Measurements from ENCODE around the gene CD58.
A peak's percentile ranks its signal among the peaks of the same experiment; 100 is the strongest.

CD58 gene

GRCh38 chr1:116511459-116512019 lies 59.3 kb downstream of the CD58 start:
- peaks cover 4% of the 10 kb centered on the region for H3K9me3 Mint-ChIP-seq
- H3K36me3 Mint-ChIP-seq: peaks cover 28% of the 10 kb centered on the region
- DNase-seq: no peak
- CTCF ChIA-PET: interaction anchor here (1.0 kb wide), 1 partner anchor 26 kb away, joined by 4 read pairs; no protein-coding TSS in a partner anchor
- peaks cover 80% of the 10 kb centered on the region for H3K4me1 Mint-ChIP-seq
- no peaks in the 10 kb centered on the region for H3K27me3 Mint-ChIP-seq
- H3K4me3 Mint-ChIP-seq: no peak overlapping the region
- no peak overlapping the region for H3K27ac Mint-ChIP-seq

GRCh38 chr1:116510361-116510760 lies 60.5 kb downstream of the CD58 start:
- Mint-ChIP-seq H3K36me3 (peaks cover 27% of the 10 kb centered on the region), H3K27me3 (no peaks in the 10 kb centered on the region), H3K4me1 (peaks cover 79% of the 10 kb centered on the region), H3K9me3 (peaks cover 4% of the 10 kb centered on the region), H3K27ac (no peak overlapping the region), H3K4me3 (no peak overlapping the region)
- CTCF ChIA-PET: no interaction called here
- no peak for DNase-seq

GRCh38 chr1:116508984-116509980 lies 61.5 kb downstream of the CD58 start:
- Mint-ChIP-seq H3K27me3 (no peaks in the 10 kb centered on the region), H3K36me3 (peaks cover 24% of the 10 kb centered on the region), H3K9me3 (peaks cover 4% of the 10 kb centered on the region), H3K4me3 (no peak overlapping the region), H3K27ac (peak overlapping the region; percentile 15), H3K4me1 (peaks cover 80% of the 10 kb centered on the region)
- no peak for DNase-seq
- CTCF ChIA-PET: interaction anchor here (0.6 to 1.0 kb wide), 2 partner anchors 10 to 370 kb away, joined by 3 read pairs; no protein-coding TSS in a partner anchor

GRCh38 chr1:116508085-116508983 lies 62.5 kb downstream of the CD58 start:
- Mint-ChIP-seq H3K27me3 (no peaks in the 10 kb centered on the region), H3K27ac (peak overlapping the region; percentile 12), H3K4me3 (no peak overlapping the region), H3K9me3 (peaks cover 4% of the 10 kb centered on the region), H3K4me1 (peaks cover 83% of the 10 kb centered on the region), H3K36me3 (peaks cover 28% of the 10 kb centered on the region)
- CTCF ChIA-PET: interaction anchor here (0.7 to 1.0 kb wide), 2 partner anchors 9 to 10 kb away, joined by 3 read pairs; no protein-coding TSS in a partner anchor
- DNase-seq: no peak

- Mint-ChIP-seq H3K27ac (no peak overlapping the region), H3K4me1 (peaks cover 83% of the 10 kb centered on the region)
Observed at GRCh38 chr1:116507631-116508030, 63.2 kb downstream of the CD58 start.

GRCh38 chr1:116506132-116507004 lies 64.5 kb downstream of the CD58 start:
- no peak overlapping the region for H3K4me3 Mint-ChIP-seq
- peaks cover 88% of the 10 kb centered on the region for H3K4me1 Mint-ChIP-seq
- H3K36me3 Mint-ChIP-seq: peaks cover 20% of the 10 kb centered on the region
- CTCF ChIA-PET: interaction anchor here (1.0 to 1.1 kb wide), 2 partner anchors 21 to 131 kb away, joined by 3 read pairs; no protein-coding TSS in a partner anchor
- no peak overlapping the region for H3K27ac Mint-ChIP-seq
- no peaks in the 10 kb centered on the region for H3K27me3 Mint-ChIP-seq
- H3K9me3 Mint-ChIP-seq: no peaks in the 10 kb centered on the region
- no peak for DNase-seq

More at GRCh38 chr1:116507631-116508030, 63.2 kb downstream of the CD58 start:
- peaks cover 25% of the 10 kb centered on the region for H3K36me3 Mint-ChIP-seq
- H3K4me3 Mint-ChIP-seq: no peak overlapping the region
- no peaks in the 10 kb centered on the region for H3K27me3 Mint-ChIP-seq
- peaks cover 4% of the 10 kb centered on the region for H3K9me3 Mint-ChIP-seq
- CTCF ChIA-PET: interaction anchor here (0.7 kb wide), 1 partner anchor 9 kb away, joined by 3 read pairs; no protein-coding TSS in a partner anchor
- DNase-seq: no peak

GRCh38 chr1:116504308-116505156 lies 66.3 kb downstream of the CD58 start:
- Mint-ChIP-seq H3K4me1 (peaks cover 85% of the 10 kb centered on the region), H3K36me3 (peaks cover 14% of the 10 kb centered on the region), H3K4me3 (peak overlapping the region; percentile 39), H3K27me3 (no peaks in the 10 kb centered on the region), H3K27ac (peak overlapping the region; percentile 94), H3K9me3 (no peaks in the 10 kb centered on the region)
- CTCF ChIA-PET: interaction anchor here (1.0 to 25.5 kb wide), 7 partner anchors 8 to 362 kb away, joined by 3 to 506 read pairs (median 5); no protein-coding TSS in a partner anchor
- DNase-seq: peak; percentile 93

GRCh38 chr1:116503546-116504307 lies 67.1 kb downstream of the CD58 start:
- H3K36me3 Mint-ChIP-seq: peaks cover 13% of the 10 kb centered on the region

GRCh38 chr1:116502671-116503314 lies 68.0 kb downstream of the CD58 start:
- peak overlapping the region; percentile 74 for H3K27ac Mint-ChIP-seq
- peaks cover 73% of the 10 kb centered on the region for H3K4me1 Mint-ChIP-seq

More at GRCh38 chr1:116503546-116504307, 67.1 kb downstream of the CD58 start:
- CTCF ChIA-PET: interaction anchor here (1.0 to 25.5 kb wide), 6 partner anchors 9 to 362 kb away, joined by 3 to 506 read pairs (median 10); no protein-coding TSS in a partner anchor
- no peaks in the 10 kb centered on the region for H3K9me3 Mint-ChIP-seq
- H3K27me3 Mint-ChIP-seq: no peaks in the 10 kb centered on the region
- peak overlapping the region; percentile 94 for H3K27ac Mint-ChIP-seq
- no peak for DNase-seq
- H3K4me3 Mint-ChIP-seq: peak overlapping the region; percentile 6
- peaks cover 82% of the 10 kb centered on the region for H3K4me1 Mint-ChIP-seq

GRCh38 chr1:116501870-116502244 lies 69.0 kb downstream of the CD58 start:
- H3K27ac Mint-ChIP-seq: no peak overlapping the region
- no peaks in the 10 kb centered on the region for H3K27me3 Mint-ChIP-seq
- CTCF ChIA-PET: interaction anchor here (0.7 to 25.5 kb wide), 6 partner anchors 9 to 360 kb away, joined by 3 to 506 read pairs (median 4); no protein-coding TSS in a partner anchor
- H3K4me1 Mint-ChIP-seq: peaks cover 76% of the 10 kb centered on the region
- DNase-seq: no peak
- H3K9me3 Mint-ChIP-seq: no peaks in the 10 kb centered on the region
- H3K4me3 Mint-ChIP-seq: no peak overlapping the region
- H3K36me3 Mint-ChIP-seq: peaks cover 13% of the 10 kb centered on the region

More at GRCh38 chr1:116502671-116503314, 68.0 kb downstream of the CD58 start:
- Mint-ChIP-seq H3K27me3 (no peaks in the 10 kb centered on the region), H3K9me3 (no peaks in the 10 kb centered on the region), H3K4me3 (peak overlapping the region; percentile 8), H3K36me3 (peaks cover 13% of the 10 kb centered on the region)
- CTCF ChIA-PET: interaction anchor here (0.8 to 25.5 kb wide), 4 partner anchors 10 to 361 kb away, joined by 3 to 506 read pairs (median 82); no protein-coding TSS in a partner anchor
- no peak for DNase-seq
